ENCODE results near the gene CTAGE4.
"Not testable (repeated sequence)": the region's sequence is repeated elsewhere in the genome, so short reads cannot be mapped to it uniquely, and the experiment has no call there.

CTAGE4 gene

DNA sequence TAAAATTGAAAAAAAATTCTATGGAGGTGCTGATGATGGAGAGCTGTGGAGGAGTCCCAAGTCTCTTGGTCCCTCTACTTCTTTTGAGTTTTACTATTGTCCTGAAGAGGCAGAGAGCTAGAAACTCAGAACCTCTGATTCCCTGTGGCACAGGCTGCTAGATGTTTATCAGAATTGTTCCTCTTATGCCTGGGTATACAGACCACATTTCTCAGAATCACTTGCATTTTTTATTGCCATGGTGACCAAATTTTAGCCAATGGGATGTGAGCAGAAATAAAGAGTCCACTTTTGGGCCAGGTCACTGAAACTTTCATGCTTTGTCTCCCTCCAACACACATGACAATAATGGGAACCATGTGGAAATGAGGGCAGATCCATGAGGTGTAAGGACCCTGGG lies 40.4 kb downstream of the CTAGE4 start:
- H3K36me3 ChIP-seq (ENCODE audit: control insufficient read depth, insufficient read depth, low read length); H3K27me3 ChIP-seq (ENCODE audit: control insufficient read depth, insufficient read depth, low read length); H3K4me1 ChIP-seq (ENCODE audit: control insufficient read depth, insufficient read depth, low read length); H3K27ac ChIP-seq (ENCODE audit: low read depth, low read length); H3K9ac ChIP-seq (ENCODE audit: low read length); H3K4me3 ChIP-seq (ENCODE audit: low read length): not testable (repeated sequence)

DNA sequence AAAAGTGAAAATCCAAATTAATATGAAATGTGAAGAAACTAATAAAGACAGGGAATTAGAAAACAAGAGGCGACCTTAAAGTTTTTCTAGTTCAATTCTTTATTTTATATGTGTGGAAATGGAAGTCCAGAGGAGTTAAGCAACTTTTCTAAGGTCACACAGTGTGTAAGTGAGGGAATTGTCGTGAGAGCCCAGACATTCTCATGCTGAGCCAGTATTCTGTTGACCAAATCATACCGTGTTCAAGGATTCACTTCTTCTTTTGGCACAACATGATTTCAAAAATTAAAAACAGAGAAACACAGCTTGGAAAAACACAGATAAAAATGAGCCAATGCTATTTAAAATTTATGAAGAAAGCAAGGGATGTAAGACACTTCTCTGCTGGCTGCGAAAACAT lies 43.6 kb downstream of the CTAGE4 start:
- H3K4me3 ChIP-seq (ENCODE audit: low read length); H3K27ac ChIP-seq (ENCODE audit: low read depth, low read length); H3K4me1 ChIP-seq (ENCODE audit: control insufficient read depth, insufficient read depth, low read length); H3K27me3 ChIP-seq (ENCODE audit: control insufficient read depth, insufficient read depth, low read length); H3K9ac ChIP-seq (ENCODE audit: low read length); H3K36me3 ChIP-seq (ENCODE audit: control insufficient read depth, insufficient read depth, low read length): not testable (repeated sequence)

DNA sequence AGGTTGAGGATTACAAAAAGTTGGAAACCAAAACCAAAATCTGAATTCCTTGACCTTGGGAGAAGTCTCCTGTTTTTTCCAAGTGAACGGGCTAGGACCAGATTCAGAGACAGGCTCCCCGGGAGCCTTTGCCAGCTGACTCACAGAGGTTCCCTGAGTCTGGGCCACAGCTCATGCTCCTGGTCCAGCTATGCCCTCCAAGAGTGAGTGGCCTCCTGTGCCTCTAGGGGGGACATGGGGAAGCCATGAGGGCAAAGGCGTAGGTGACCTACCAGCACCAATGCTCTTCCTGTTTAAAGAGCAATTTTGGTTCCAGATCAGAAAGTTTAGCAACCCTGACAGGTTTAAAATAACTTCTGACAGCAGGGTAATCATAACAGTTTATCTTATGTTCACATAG lies 45.5 kb downstream of the CTAGE4 start:
- not testable (repeated sequence) for H3K27me3 ChIP-seq (ENCODE audit: control insufficient read depth, insufficient read depth, low read length)

DNA sequence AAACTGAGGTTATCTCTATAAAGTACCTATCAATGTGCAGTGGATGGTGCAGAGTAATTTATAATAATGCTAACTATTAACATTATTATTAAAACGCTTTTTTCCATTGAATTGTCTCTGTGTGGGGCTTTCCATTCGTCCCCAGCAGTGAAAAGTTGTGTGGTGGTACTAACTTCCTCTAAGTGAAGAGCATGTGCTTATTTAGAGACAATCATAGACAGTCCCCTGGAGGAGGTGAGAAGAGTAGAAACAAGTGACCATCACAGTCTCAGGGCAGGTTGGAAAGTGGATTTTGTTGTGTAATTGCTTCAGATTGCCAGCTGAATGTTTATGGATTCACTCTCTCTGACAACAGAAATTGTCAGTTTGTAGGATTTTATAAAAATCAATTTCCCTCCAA lies 47.8 kb downstream of the CTAGE4 start:
- H3K36me3 ChIP-seq (ENCODE audit: control insufficient read depth, insufficient read depth, low read length); H3K9ac ChIP-seq (ENCODE audit: low read length); H3K4me3 ChIP-seq (ENCODE audit: low read length); H3K27ac ChIP-seq (ENCODE audit: low read depth, low read length); H3K4me1 ChIP-seq (ENCODE audit: control insufficient read depth, insufficient read depth, low read length); H3K27me3 ChIP-seq (ENCODE audit: control insufficient read depth, insufficient read depth, low read length): not testable (repeated sequence)

More for the DNA sequence above, 45.5 kb downstream of the CTAGE4 start:
- H3K4me3 ChIP-seq (ENCODE audit: low read length); H3K36me3 ChIP-seq (ENCODE audit: control insufficient read depth, insufficient read depth, low read length); H3K9ac ChIP-seq (ENCODE audit: low read length); H3K27ac ChIP-seq (ENCODE audit: low read depth, low read length); H3K4me1 ChIP-seq (ENCODE audit: control insufficient read depth, insufficient read depth, low read length): not testable (repeated sequence)

DNA sequence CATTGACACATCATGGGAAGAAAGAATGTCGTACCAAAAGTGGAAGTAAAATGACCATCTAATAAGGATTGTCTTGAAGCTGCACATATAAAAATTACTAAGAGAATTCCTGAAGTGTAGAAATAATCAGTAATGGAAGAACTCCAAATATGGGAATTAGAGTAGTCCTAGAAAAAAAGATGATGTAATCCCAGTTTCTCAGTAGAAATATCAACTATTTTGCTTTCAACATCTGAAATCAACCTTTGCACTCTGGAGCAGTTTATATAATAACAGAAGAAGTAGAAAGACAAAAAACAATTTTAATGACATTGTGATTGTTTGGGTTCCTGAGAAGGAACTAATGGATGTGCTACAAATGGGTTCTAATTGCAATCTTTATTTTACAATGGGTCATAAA lies 49.8 kb downstream of the CTAGE4 start:
- not testable (repeated sequence) for H3K27me3 ChIP-seq (ENCODE audit: control insufficient read depth, insufficient read depth, low read length); H3K9ac ChIP-seq (ENCODE audit: low read length); H3K36me3 ChIP-seq (ENCODE audit: control insufficient read depth, insufficient read depth, low read length); H3K27ac ChIP-seq (ENCODE audit: low read depth, low read length); H3K4me1 ChIP-seq (ENCODE audit: control insufficient read depth, insufficient read depth, low read length); H3K4me3 ChIP-seq (ENCODE audit: low read length)
